KOPT-K1 (cell line): ENCODE results near the gene LRP1B.
"Not testable (repeated sequence)": the region's sequence is repeated elsewhere in the genome, so short reads cannot be mapped to it uniquely, and the experiment has no call there.

Experiments
- H3K27ac ChIP-seq: fragments of 200-600 bp; sonication (generic); 2 replicates; pipeline ENCODE4 v1.5.1; 2016; ENCODE audit warnings: antibody characterized with exemption, mild to moderate bottlenecking, low read depth, low read length; ENCODE audit not compliant: poor library complexity, severe bottlenecking
- H3K36me3 ChIP-seq: fragments of 200-600 bp; sonication (generic); 2 replicates; pipeline ENCODE4 v1.5.1; 2017; ENCODE audit warnings: antibody characterized with exemption, mild to moderate bottlenecking, low read length, moderate library complexity; ENCODE audit not compliant: insufficient read depth
- H3K9me3 ChIP-seq: fragments of 200-600 bp; sonication (generic); 2 replicates; pipeline ENCODE4 v1.5.1; 2017; ENCODE audit warnings: antibody characterized with exemption, low read length, mild to moderate bottlenecking; ENCODE audit not compliant: insufficient read depth, poor library complexity, severe bottlenecking

The LRP1B gene

DNA sequence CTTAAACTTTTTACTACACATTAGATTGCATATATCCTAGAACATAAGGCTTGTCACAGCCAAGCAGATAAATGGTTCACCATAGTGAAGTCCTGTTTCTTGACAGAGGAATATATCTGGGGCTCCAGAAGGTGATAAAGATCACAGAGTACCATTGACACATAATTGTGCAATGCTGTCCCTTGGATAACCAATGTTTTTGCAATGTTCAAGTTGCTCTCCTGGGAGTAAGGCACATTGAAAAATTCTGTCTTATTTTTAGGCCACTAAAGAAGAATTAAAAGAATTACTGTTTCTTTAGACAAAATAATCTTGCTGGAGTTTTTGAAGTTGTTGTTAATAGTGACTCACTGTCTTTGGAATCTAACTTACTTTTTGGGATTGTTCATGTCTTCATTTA, 1132.8 kb downstream of the LRP1B start:
- no peaks in the 10 kb centered on the region for H3K36me3 ChIP-seq
- no peaks in the 10 kb centered on the region for H3K9me3 ChIP-seq
- no peak overlapping the region for H3K27ac ChIP-seq

DNA sequence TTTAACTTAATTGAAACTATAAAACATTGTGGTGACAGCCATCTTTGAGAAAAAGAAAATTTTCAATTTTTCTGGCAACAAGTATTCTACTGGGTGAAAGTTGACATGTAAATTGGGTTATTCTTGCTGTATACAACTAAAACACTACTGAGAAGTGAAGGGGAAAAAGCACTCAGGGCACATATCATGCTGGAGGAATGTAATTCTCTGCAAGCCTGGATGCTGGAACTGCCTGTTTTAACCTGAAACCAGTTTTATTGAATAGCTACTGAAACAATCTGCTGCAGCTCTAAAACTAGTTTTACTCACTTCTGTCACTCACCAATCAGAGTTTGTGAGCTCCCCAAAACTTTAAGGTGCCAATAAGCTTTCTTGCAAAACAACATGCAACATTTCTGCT, 1136.0 kb downstream of the LRP1B start:
- Histone ChIP-seq H3K9me3 (no peaks in the 10 kb centered on the region), H3K36me3 (no peaks in the 10 kb centered on the region), H3K27ac (no peak overlapping the region)

DNA sequence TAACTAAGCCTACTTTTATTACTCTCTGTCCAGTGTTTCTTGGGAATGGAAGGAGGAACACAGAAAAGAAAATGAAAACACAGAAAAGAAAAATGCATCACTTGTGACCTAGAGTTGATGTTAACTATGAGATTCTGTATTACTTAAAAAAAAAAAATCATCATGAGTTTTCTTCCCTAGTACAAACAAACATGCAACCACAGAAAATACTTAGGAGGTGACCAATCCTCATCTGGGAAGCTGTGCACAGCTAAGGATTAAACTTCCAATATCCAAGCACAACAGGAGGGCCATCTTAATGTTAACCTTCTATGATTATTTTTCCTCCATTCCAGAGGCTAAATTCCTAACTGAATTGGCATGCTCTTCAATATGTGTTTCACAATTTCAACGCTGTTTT, 1140.4 kb downstream of the LRP1B start:
- H3K36me3 ChIP-seq: no peaks in the 10 kb centered on the region
- H3K27ac ChIP-seq: no peak overlapping the region
- H3K9me3 ChIP-seq: no peaks in the 10 kb centered on the region

DNA sequence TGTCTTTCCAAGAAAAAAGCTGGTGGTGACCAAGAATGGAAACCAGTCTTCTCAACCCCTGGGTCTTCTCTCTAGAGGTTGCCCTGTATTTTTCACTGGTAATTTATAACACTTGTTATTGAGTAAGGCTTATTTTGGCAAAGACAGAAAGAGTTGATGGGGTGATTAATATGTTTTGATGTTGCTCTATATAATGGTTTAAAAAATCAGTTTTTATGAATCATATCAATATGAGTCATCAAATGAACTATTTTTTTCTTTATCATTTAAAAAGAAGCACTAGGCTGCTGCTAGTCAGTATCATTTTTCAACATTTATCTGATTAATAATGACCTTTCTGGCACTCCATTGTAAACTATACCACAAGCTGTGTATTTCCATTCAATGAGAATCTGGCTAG, 1142.2 kb downstream of the LRP1B start:
- Histone ChIP-seq H3K36me3 (no peaks in the 10 kb centered on the region), H3K9me3 (no peaks in the 10 kb centered on the region), H3K27ac (no peak overlapping the region)

DNA sequence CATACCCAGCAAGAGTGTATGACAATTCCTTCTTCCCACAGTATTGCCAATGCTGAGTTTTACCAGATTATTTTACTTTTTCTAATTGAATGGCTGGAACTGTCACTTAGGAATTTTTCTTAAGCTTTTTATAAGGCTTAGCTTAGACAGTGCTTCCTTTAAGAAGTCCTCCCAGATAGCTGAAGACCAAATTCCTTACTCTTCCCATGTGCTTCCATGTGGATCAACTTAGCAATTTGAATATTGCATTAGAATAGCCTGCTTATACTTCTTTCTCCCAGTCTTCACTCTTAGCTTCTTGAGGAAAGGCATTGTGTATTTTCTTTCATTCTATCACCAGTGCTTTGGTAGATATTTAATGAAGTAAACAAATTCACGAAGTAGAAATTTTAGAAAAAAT, 1144.4 kb downstream of the LRP1B start:
- Histone ChIP-seq H3K36me3 (no peaks in the 10 kb centered on the region), H3K9me3 (no peaks in the 10 kb centered on the region), H3K27ac (no peak overlapping the region)

DNA sequence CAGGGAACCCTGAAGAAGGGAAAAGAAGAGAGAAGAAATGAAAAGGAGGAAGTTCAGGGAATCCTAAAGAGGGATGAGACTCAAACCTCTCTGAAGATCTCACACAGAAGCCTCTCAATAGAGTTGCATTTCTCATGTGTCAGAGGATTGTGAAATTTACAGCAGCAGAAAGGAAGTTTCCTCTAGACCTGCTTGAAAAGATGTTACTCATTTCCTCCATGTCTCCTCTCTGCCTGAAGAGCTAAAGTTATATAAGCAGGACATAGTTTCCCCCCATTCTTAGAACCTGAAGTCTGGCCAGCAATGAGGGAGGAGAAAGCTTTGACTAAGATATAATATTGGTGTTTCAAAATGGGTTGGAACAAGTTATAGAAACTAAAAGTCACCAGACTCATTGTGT, 1155.6 kb downstream of the LRP1B start:
- no peak overlapping the region for H3K27ac ChIP-seq

DNA sequence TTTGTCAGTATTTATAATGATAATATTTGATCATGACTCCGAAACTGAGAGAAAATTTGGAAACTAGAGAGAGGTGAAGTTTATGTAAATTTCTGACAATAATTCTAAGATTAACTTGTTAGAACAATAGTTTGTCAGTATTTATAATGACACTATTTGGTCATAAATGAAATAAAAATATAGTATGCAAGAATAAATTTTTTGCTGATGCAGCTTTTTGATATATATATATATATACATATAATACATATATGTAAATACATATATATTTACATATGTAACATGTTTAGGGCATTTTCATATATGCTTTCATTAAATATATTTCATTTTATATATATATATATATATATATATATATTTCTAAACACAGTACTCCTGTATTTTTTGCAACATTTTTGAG, 1158.1 kb downstream of the LRP1B start:
- peaks cover 11% of the 10 kb centered on the region for H3K9me3 ChIP-seq
- no peaks in the 10 kb centered on the region for H3K36me3 ChIP-seq
- H3K27ac ChIP-seq: no peak overlapping the region

More for the DNA sequence above, 1155.6 kb downstream of the LRP1B start:
- Histone ChIP-seq H3K9me3 (peaks cover 11% of the 10 kb centered on the region), H3K36me3 (no peaks in the 10 kb centered on the region)

DNA sequence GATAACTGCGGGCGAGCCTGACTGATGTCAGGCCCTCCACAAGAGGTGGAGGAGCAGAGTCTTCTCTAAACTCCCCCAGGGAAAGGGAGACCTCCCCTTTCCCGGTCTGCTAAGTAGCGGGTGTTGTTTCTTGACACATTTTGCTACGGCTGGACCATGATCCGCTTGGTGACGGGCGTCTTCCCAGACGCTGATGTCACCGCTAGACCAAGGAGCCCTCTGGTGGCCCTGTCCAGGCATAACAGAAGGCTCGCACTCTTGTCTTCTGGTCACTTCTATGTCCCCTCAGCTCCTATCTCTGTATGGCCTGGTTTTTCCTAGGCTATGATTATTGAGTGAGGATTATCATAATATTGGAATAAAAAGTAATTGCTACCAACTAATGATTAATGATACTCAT, 1166.5 kb downstream of the LRP1B start:
- not testable (repeated sequence) for H3K36me3 ChIP-seq, H3K9me3 ChIP-seq, H3K27ac ChIP-seq

DNA sequence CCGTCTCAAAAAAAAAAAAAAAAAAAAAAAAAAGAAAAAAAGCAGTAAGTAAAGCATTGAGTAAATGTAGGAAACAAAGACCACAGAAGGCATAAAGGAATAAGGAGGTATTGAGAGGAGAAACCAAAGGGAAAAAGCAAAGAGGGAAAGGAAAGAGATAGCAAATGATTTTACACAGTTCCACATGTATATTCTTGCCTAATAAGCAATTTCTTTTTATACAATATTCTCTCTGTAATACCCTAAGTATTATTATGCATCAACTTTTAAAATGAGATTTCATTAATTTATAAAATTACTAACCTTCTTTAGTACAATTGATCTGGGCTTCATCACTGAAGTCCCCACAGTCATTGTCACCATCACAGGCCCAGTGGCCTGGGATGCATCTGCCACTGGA, 1180.9 kb downstream of the LRP1B start:
- Histone ChIP-seq H3K36me3 (no peaks in the 10 kb centered on the region), H3K9me3 (no peaks in the 10 kb centered on the region), H3K27ac (no peak overlapping the region)

DNA sequence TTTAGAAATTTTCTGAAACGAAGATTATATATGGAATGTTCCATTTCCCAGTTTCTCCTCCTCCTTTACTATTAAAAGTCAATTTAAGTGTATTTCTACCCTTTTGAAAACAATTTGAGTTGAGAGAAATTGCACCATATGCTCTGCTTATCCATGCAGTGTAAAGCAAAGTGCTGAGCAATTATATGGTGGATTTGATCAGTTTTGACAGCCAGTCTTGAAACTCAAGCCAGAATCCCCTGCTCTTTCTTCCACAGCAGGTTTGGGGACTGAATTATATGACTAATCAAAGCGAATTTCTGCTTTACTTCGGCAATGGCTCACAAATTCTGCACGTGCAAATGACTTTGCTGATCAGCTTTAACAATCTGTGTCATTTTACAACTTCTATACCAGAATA, 1183.6 kb downstream of the LRP1B start:
- H3K36me3 ChIP-seq: no peaks in the 10 kb centered on the region

DNA sequence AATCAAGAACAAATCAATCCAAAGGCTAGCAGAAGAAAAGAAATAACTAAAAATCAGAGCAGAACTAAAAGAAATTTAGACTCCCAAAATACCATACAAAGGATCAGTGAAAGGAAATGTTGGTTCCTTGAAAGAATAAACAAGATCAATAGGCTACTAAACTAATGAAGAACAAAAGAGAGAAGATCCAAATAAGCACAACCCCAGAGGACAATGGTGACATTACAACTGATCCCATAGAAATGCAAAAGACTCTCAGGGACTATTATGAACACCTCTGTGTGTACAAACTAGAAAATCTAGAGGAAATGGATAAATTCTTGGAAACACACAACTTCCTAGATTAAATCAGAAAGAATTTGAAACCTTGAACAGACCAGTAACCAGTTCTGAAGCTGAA, 1186.9 kb downstream of the LRP1B start:
- Histone ChIP-seq H3K9me3 (no peaks in the 10 kb centered on the region), H3K36me3 (no peaks in the 10 kb centered on the region), H3K27ac (no peak overlapping the region)

More for the DNA sequence above, 1183.6 kb downstream of the LRP1B start:
- H3K27ac ChIP-seq: no peak overlapping the region
- H3K9me3 ChIP-seq: no peaks in the 10 kb centered on the region

DNA sequence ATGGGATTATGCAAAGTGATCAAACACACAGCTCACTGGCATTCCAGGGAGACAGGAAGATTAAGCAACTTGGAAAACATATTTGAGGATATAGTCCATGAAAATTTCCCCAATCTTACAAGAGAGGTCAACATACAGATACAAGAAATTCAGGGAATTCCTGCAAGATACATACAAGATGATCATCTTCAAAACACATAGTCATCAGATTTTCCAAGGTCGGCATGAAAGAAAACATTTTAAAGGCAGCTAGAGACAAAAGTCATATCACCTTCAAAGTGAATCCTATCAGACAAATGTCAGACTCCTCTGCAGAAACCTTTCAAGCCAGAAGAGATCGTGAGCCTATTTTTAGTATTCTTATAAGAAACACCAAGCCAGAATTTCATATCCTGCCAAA, 1188.5 kb downstream of the LRP1B start:
- no peak overlapping the region for H3K27ac ChIP-seq

DNA sequence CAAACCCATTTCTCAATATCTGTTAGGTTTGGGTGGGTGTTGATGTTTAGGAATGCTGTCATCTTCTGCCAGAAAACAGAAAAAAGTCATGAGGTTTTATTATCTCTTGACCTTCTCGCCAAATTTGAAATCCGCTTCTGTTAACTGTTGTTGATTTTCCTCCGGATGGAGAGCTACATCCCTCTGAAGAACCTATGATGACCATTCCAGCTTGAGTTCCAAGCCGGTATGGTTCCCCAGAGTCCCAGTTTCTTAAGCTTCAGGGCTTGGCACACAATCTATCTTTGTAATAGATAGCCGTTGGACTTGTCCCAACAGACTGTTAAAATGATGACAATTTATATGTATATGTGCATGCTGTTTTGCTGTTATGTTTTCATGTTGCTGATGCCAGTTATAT, 1201.0 kb downstream of the LRP1B start:
- no peaks in the 10 kb centered on the region for H3K9me3 ChIP-seq
- no peak overlapping the region for H3K27ac ChIP-seq
- no peaks in the 10 kb centered on the region for H3K36me3 ChIP-seq

More for the DNA sequence above, 1188.5 kb downstream of the LRP1B start:
- no peaks in the 10 kb centered on the region for H3K9me3 ChIP-seq
- H3K36me3 ChIP-seq: no peaks in the 10 kb centered on the region

DNA sequence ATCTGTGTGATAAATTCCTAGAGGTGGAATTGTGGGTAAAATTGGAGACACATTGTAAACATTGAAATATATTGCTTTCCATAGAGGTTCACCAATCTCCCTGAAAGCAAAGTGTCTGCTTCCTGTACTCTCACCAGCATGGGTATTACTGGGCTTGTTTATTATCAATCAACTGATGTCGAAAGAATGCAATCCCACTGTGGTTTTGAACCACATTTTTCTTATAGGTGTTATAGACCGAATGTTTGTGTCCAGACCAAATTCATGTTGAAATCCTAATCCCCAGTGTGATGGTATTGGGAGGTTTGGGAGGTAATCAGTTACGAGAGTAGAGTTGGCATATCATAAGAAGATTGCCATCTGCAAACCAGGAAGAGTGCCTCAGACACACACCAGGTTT, 1212.4 kb downstream of the LRP1B start:
- Histone ChIP-seq H3K36me3 (no peaks in the 10 kb centered on the region), H3K9me3 (no peaks in the 10 kb centered on the region), H3K27ac (no peak overlapping the region)

DNA sequence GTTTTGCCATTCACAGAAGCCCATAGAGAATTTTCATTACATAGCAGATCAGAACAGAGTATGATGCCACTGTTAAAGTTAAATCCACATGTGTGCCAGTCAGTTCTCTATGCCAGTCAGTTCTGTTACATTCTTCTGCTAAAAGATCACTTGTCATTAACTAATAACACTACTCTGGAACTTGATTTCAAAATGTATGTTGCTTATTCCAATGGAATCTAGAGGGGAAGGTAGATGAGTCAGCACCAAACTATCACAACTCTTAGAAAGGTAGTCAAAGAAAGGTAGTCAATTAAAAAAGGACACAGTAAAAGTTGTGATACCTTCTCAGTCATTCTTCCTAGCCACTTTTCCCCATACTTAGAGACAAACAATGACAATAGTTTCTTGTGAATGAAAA, 1214.4 kb downstream of the LRP1B start:
- no peak overlapping the region for H3K27ac ChIP-seq
- no peaks in the 10 kb centered on the region for H3K9me3 ChIP-seq
- no peaks in the 10 kb centered on the region for H3K36me3 ChIP-seq

DNA sequence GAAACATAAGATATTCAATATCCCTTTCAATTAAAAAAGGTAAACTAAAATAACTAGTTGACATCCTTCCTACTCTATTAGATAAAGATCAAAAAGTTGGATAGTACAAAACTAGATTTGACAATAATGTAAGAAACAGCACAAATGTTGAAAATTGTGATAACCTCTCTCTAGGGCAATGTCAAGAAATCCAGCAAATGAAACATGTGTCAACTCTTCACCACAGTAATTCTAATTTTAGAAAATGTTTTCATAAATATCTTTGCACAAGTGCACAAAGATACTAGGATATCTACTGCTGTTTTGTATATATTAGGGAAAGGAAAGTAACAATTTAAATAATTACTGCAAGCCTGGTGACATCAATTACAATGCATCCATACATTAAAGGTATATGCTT, 1220.1 kb downstream of the LRP1B start:
- no peak overlapping the region for H3K27ac ChIP-seq
- H3K9me3 ChIP-seq: no peaks in the 10 kb centered on the region
- no peaks in the 10 kb centered on the region for H3K36me3 ChIP-seq
